Thoracic aorta (tissue), 2 donors: ENCODE measurements around the gene UBASH3A. TPM values are rescaled to one million over a fixed set of nuclear protein-coding genes. Genes with fewer than 3 reads are reported as not detected.

Experiments
- ATAC-seq: fragments of 150-250 bp; one replicate; pipeline ENCODE4 v1.8.0; 2017; ENCODE audit warnings: low read depth; ENCODE audit not compliant: insufficient number of reproducible peaks, low FRiP score
- DNase-seq: peaks from one replicate; pipeline ENCODE4 v3.0.0-alpha.2; 2020; ENCODE audit warnings: low spot score
- H3K27ac ChIP-seq, 2 donors: fragments of 200-600 bp; sonication (generic); 1 replicate in 1 of 2; 2 replicates in 1 of 2; pipeline ENCODE4 v1.5.1; 2016; ENCODE audit warnings: mild to moderate bottlenecking in 2 of 2, moderate library complexity in 2 of 2
- H3K27me3 ChIP-seq: fragments of 200-600 bp; sonication (generic); replicated peaks from 2 replicates; pipeline ENCODE4 v1.6.0; 2016; ENCODE audit warnings: mild to moderate bottlenecking; ENCODE audit not compliant: insufficient read depth
- H3K36me3 ChIP-seq: fragments of 200-600 bp; sonication (generic); one replicate; pipeline ENCODE4 v1.5.1; 2016
- H3K4me1 ChIP-seq, 2 donors: fragments of 200-600 bp; sonication (generic); 1 replicate in 1 of 2; 2 replicates in 1 of 2; pipeline versions ENCODE4 v1.5.1 to v1.6.0; 2016; ENCODE audit warnings: low read depth in 2 of 2, mild to moderate bottlenecking in 1 of 2; ENCODE audit not compliant: control insufficient read depth in 1 of 2
- H3K4me3 ChIP-seq: fragments of 200-600 bp; sonication (generic); 2 replicates; pipeline ENCODE4 v1.5.1; 2016; ENCODE audit warnings: mild to moderate bottlenecking
- H3K9me3 ChIP-seq: fragments of 200-600 bp; sonication (generic); 2 replicates; pipeline ENCODE4 v1.5.1; 2016
- CTCF ChIP-seq: fragments of 200-600 bp; sonication (generic); IDR thresholded peaks from one replicate; pipeline ENCODE4 v1.5.1; 2019; ENCODE audit warnings: antibody characterized with exemption
- total RNA-seq, 2 donors: library from RNA; depleted of rRNA; stranded (reverse); fragments of >200 nt; gene quantifications; one replicate each; pipeline versions ENCODE4 v1.1.0 to v1.2.3, GENCODE V29; 2016

Gene UBASH3A
- total RNA-seq, 2 donors from 2014 or later, result 1.2 to 1.3 TPM

- H3K4me3 ChIP-seq, result no peak overlapping the region
- no peak for TF ChIP-seq CTCF
- no peak for DNase-seq
- H3K4me1 ChIP-seq, result no peaks in the 10 kb centered on the region
- H3K27ac ChIP-seq, result no peak overlapping the region
- no peaks in the 10 kb centered on the region for H3K9me3 ChIP-seq
- no peak for ATAC-seq
- no peaks in the 10 kb centered on the region for H3K36me3 ChIP-seq
- no peaks in the 10 kb centered on the region for H3K27me3 ChIP-seq
Observed at GRCh38 chr21:42463861-42464515, 60.3 kb downstream of the UBASH3A start.

- Histone ChIP-seq H3K27me3 (no peaks in the 10 kb centered on the region), H3K4me1 (no peaks in the 10 kb centered on the region), H3K4me3 (no peak overlapping the region), H3K9me3 (no peaks in the 10 kb centered on the region), H3K36me3 (no peaks in the 10 kb centered on the region), H3K27ac (no peak overlapping the region)
- no peak for TF ChIP-seq CTCF
- ATAC-seq (no peak), DNase-seq (no peak)
Observed at GRCh38 chr21:42465008-42465802, 61.5 kb downstream of the UBASH3A start.

- no peaks in the 10 kb centered on the region for H3K27me3 ChIP-seq
- no peak overlapping the region for H3K4me3 ChIP-seq
- no peaks in the 10 kb centered on the region for H3K4me1 ChIP-seq
- no peaks in the 10 kb centered on the region for H3K36me3 ChIP-seq
- ATAC-seq (no peak), DNase-seq (no peak)
- H3K9me3 ChIP-seq, result no peaks in the 10 kb centered on the region
- TF ChIP-seq CTCF, result no peak
- no peak overlapping the region for H3K27ac ChIP-seq
Observed at GRCh38 chr21:42465803-42466127, 62.1 kb downstream of the UBASH3A start.

- H3K36me3 ChIP-seq, result no peaks in the 10 kb centered on the region
- no peak for DNase-seq
- H3K4me3 ChIP-seq, result no peak overlapping the region
- H3K9me3 ChIP-seq, result no peaks in the 10 kb centered on the region
- ATAC-seq, result no peak
- no peaks in the 10 kb centered on the region for H3K4me1 ChIP-seq
- TF ChIP-seq CTCF, result no peak
- no peak overlapping the region for H3K27ac ChIP-seq
- H3K27me3 ChIP-seq, result no peaks in the 10 kb centered on the region
Observed at GRCh38 chr21:42466700-42467099, 63.0 kb downstream of the UBASH3A start.

GRCh38 chr21:42467140-42467983, 63.7 kb downstream of the UBASH3A start:
- Histone ChIP-seq H3K27ac (no peak overlapping the region), H3K27me3 (no peaks in the 10 kb centered on the region), H3K36me3 (no peaks in the 10 kb centered on the region), H3K4me1 (no peaks in the 10 kb centered on the region), H3K9me3 (no peaks in the 10 kb centered on the region), H3K4me3 (no peak overlapping the region)
- ATAC-seq, result no peak
- no peak for TF ChIP-seq CTCF
- DNase-seq, result no peak
